H9 (cell line): Measurements from ENCODE around the gene CRYBG2. TPM values are rescaled to one million over a fixed set of nuclear protein-coding genes. Genes with fewer than 3 reads are reported as not detected.

Source experiments
- DNase-seq: peaks from one replicate; pipeline ENCODE4 v3.0.0-alpha.2; 2017
- H2AFZ ChIP-seq: one replicate; pipeline ENCODE4 v1.6.1; 2013; ENCODE audit warnings: mild to moderate bottlenecking, low read length, control low read depth, moderate library complexity
- H2AK5ac ChIP-seq: 2 replicates; pipeline ENCODE4 v1.6.1; 2013; ENCODE audit warnings: low read length, control low read depth, mixed read lengths; ENCODE audit not compliant: insufficient read length
- H2BK120ac ChIP-seq: one replicate; pipeline ENCODE4 v1.6.1; 2013; ENCODE audit warnings: low read depth, mild to moderate bottlenecking, low read length, control low read depth, inconsistent platforms; ENCODE audit not compliant: poor library complexity, severe bottlenecking
- H2BK12ac ChIP-seq: 2 replicates; pipeline ENCODE4 v1.6.1; 2013; ENCODE audit warnings: low read length, control low read depth, mixed read lengths, low read depth; ENCODE audit not compliant: insufficient read length
- H2BK15ac ChIP-seq: 2 replicates; pipeline ENCODE4 v1.6.1; 2013; ENCODE audit warnings: low read depth, low read length, control low read depth
- H2BK20ac ChIP-seq: one replicate; pipeline ENCODE4 v1.6.1; 2013; ENCODE audit warnings: low read depth, mild to moderate bottlenecking, low read length, control low read depth, inconsistent platforms; ENCODE audit not compliant: poor library complexity, severe bottlenecking
- H2BK5ac ChIP-seq: 2 replicates; pipeline ENCODE4 v1.6.1; 2013; ENCODE audit warnings: low read length, control low read depth, mixed read lengths; ENCODE audit not compliant: insufficient read length
- H3K14ac ChIP-seq: 2 replicates; pipeline ENCODE4 v1.6.1; 2013; ENCODE audit warnings: low read length, control low read depth; ENCODE audit not compliant: insufficient read depth
- H3K18ac ChIP-seq: 2 replicates; pipeline ENCODE4 v1.6.1; 2013; ENCODE audit warnings: low read depth, mild to moderate bottlenecking, mixed read lengths, low read length, control low read depth; ENCODE audit not compliant: insufficient read length
- H3K23ac ChIP-seq: 2 replicates; pipeline ENCODE4 v1.6.1; 2013; ENCODE audit warnings: low read length, control low read depth, mixed read lengths, low read depth; ENCODE audit not compliant: insufficient read length
- H3K23me2 ChIP-seq: 2 replicates; pipeline ENCODE4 v1.6.1; 2013; ENCODE audit warnings: low read depth, mild to moderate bottlenecking, mixed read lengths, low read length, control low read depth; ENCODE audit not compliant: insufficient read length, poor library complexity, severe bottlenecking
- H3K27ac ChIP-seq: 2 replicates; pipeline ENCODE4 v1.5.1; 2013; ENCODE audit warnings: low read length, control low read depth, mixed read lengths, low read depth; ENCODE audit not compliant: insufficient read length
- H3K27me3 ChIP-seq: 2 replicates; pipeline ENCODE4 v1.6.1; 2013; ENCODE audit warnings: low read length, control low read depth, inconsistent platforms; ENCODE audit not compliant: insufficient read depth
- H3K4ac ChIP-seq: 2 replicates; pipeline ENCODE4 v1.6.1; 2013; ENCODE audit warnings: low read depth, mild to moderate bottlenecking, control low read depth, inconsistent platforms, low read length, moderate library complexity
- H3K4me1 ChIP-seq: 2 replicates; pipeline ENCODE4 v1.6.1; 2013; ENCODE audit warnings: low read length, control low read depth, inconsistent platforms; ENCODE audit not compliant: insufficient read depth
- H3K4me2 ChIP-seq: 2 replicates; pipeline ENCODE4 v1.6.1; 2013; ENCODE audit warnings: low read length, control low read depth, mixed read lengths; ENCODE audit not compliant: insufficient read length, insufficient read depth
- H3K56ac ChIP-seq: 2 replicates; pipeline ENCODE4 v1.6.1; 2013; ENCODE audit warnings: low read depth, mild to moderate bottlenecking, mixed read lengths, low read length, control low read depth; ENCODE audit not compliant: insufficient read length
- H3K79me1 ChIP-seq: 2 replicates; pipeline ENCODE4 v1.6.1; 2013; ENCODE audit warnings: low read depth, mild to moderate bottlenecking, moderate library complexity, low read length, control low read depth, inconsistent platforms; ENCODE audit not compliant: insufficient read depth, poor library complexity, severe bottlenecking
- H3K79me2 ChIP-seq: 2 replicates; pipeline ENCODE4 v1.6.1; 2013; ENCODE audit warnings: low read length, control low read depth, inconsistent platforms; ENCODE audit not compliant: insufficient read depth
- H3K9ac ChIP-seq: 2 replicates; pipeline ENCODE4 v1.6.1; 2013; ENCODE audit warnings: low read length, control low read depth, mixed read lengths; ENCODE audit not compliant: insufficient read length; ENCODE audit errors: extremely low read depth
- H3K9me3 ChIP-seq: one replicate; pipeline ENCODE4 v1.6.1; 2013; ENCODE audit warnings: low read depth, low read length, inconsistent platforms; ENCODE audit not compliant: control insufficient read depth
- H3T11ph ChIP-seq: one replicate; pipeline ENCODE4 v1.6.1; 2013; ENCODE audit warnings: mild to moderate bottlenecking, low read length, control low read depth, inconsistent platforms
- H4K20me1 ChIP-seq: one replicate; pipeline ENCODE4 v1.6.1; 2013; ENCODE audit not compliant: control insufficient read depth, insufficient read length, insufficient read depth
- H4K5ac ChIP-seq: 2 replicates; pipeline ENCODE4 v1.6.1; 2013; ENCODE audit warnings: low read depth, mild to moderate bottlenecking, mixed read lengths, low read length, control low read depth; ENCODE audit not compliant: insufficient read length
- H4K8ac ChIP-seq: replicated peaks from 2 replicates; pipeline ENCODE4 v1.6.1; 2013; ENCODE audit warnings: low read length, control low read depth, mixed read lengths, low read depth; ENCODE audit not compliant: insufficient read length
- H4K91ac ChIP-seq: 2 replicates; pipeline ENCODE4 v1.6.1; 2013; ENCODE audit warnings: low read depth, mild to moderate bottlenecking, moderate library complexity, mixed read lengths, low read length, control low read depth; ENCODE audit not compliant: insufficient read length
- H3K27ac Mint-ChIP-seq, 3 experiments: 2 replicates in 2 of 3; 3 replicates in 1 of 3; pipeline ENCODE4 v1.8.0; 2020 to 2021; ENCODE audit warnings: mixed read lengths in 3 of 3, mild to moderate bottlenecking in 1 of 3, moderate library complexity in 1 of 3
- H3K27me3 Mint-ChIP-seq: 2 replicates; pipeline ENCODE4 v1.8.0; 2021; ENCODE audit warnings: low read depth, mild to moderate bottlenecking, moderate library complexity, mixed read lengths
- H3K36me3 Mint-ChIP-seq, 3 experiments: 2 replicates in 2 of 3; 3 replicates in 1 of 3; pipeline ENCODE4 v1.8.0; 2020 to 2021; ENCODE audit warnings: low read depth in 3 of 3, mixed read lengths in 3 of 3; ENCODE audit not compliant: insufficient read depth in 1 of 3
- H3K4me1 Mint-ChIP-seq, 2 experiments: 2 replicates each; pipeline ENCODE4 v1.8.0; 2020; ENCODE audit warnings: mixed read lengths in 2 of 2
- H3K4me3 Mint-ChIP-seq, 2 experiments: 2 replicates in 1 of 2; 3 replicates in 1 of 2; pipeline ENCODE4 v1.8.0; 2020 to 2021; ENCODE audit warnings: mild to moderate bottlenecking in 2 of 2, mixed read lengths in 2 of 2, moderate library complexity in 1 of 2
- H3K9me3 Mint-ChIP-seq, 2 experiments: 2 replicates in 1 of 2; 3 replicates in 1 of 2; pipeline ENCODE4 v1.8.0; 2020; ENCODE audit warnings: mild to moderate bottlenecking in 2 of 2, mixed read lengths in 2 of 2, moderate library complexity in 1 of 2
- CTCF ChIP-seq: fragments of 200-600 bp; sonication (generic); conservative IDR thresholded peaks from 3 replicates; pipeline ENCODE4 v1.8.0; 2021; ENCODE audit warnings: antibody characterized with exemption, mild to moderate bottlenecking
- WGBS: extraction: QIAGEN DNeasy Blood & Tissue Kit; methylation state at CpG from one replicate; pipeline ENCODE4 v1.1.7; 2013; ENCODE audit warnings: missing lambda C conversion rate, low lambda C conversion rate, mixed read lengths; ENCODE audit not compliant: insufficient read length; ENCODE audit errors: extremely low coverage; 5-methylcytosine and 5-hydroxymethylcytosine counted together
- total RNA-seq: library from RNA; stranded (reverse); gene quantifications from 2 replicates; pipeline ENCODE4 v1.2.1, GENCODE V29; 2021

Gene CRYBG2
- total RNA-seq, 1 experiment from 2014 or later, result 12.8 TPM

- Histone ChIP-seq H3K56ac (no peak overlapping the region), H3K4ac (no peak overlapping the region), H3K9ac (no peak overlapping the region), H3K23me2 (no peaks in the 10 kb centered on the region), H3K14ac (0 out of 2 replicates have a peak overlapping the region, but pooled peaks have one; percentile 15), H4K20me1 (no peaks in the 10 kb centered on the region), H3K27ac (no peak overlapping the region), H3K9me3 (no peaks in the 10 kb centered on the region), H2BK12ac (no peak overlapping the region), H4K91ac (no peak overlapping the region), H2AFZ (no peak overlapping the region), H4K5ac (no peak overlapping the region), H3K18ac (no peak overlapping the region), H4K8ac (no peak overlapping the region), H3K4me1 (no peaks in the 10 kb centered on the region), H2BK15ac (no peak overlapping the region), H3T11ph (no peak overlapping the region), H2BK20ac (no peak overlapping the region), H3K79me2 (no peaks in the 10 kb centered on the region), H3K4me2 (no peak overlapping the region), H2BK5ac (no peak overlapping the region), H3K23ac (no peak overlapping the region), H3K27me3 (no peaks in the 10 kb centered on the region), H2AK5ac (no peak overlapping the region), H2BK120ac (no peak overlapping the region), H3K79me1 (no peaks in the 10 kb centered on the region)
- peaks cover 0 to 3% of the 10 kb centered on the region in 2 experiments; a peak in 3 of 5 replicates for H3K9me3 Mint-ChIP-seq
- no CpG with 5 or more reads among the region's 6 CpGs for WGBS
- no peaks in the 10 kb centered on the region for H3K36me3 Mint-ChIP-seq
- no peak for TF ChIP-seq CTCF
- no peak for DNase-seq
- peaks cover 15 to 17% of the 10 kb centered on the region in 2 experiments for H3K4me1 Mint-ChIP-seq
- no peak overlapping the region for H3K4me3 Mint-ChIP-seq
- peaks cover 6% of the 10 kb centered on the region; the same call in 1 of the 2 replicates for H3K27me3 Mint-ChIP-seq
- 0 out of 7 replicates have a peak overlapping the region, but pooled peaks of 1 of the 3 experiments have one; percentile 50 for H3K27ac Mint-ChIP-seq
These were observed 16.9 kb upstream of the CRYBG2 start for GRCh38 chr1:26370591-26371382.
